ENCODE data around the gene SNURF. TPM values are rescaled to one million over a fixed set of nuclear protein-coding genes. Genes with fewer than 3 reads are reported as not detected.

Gene SNURF
- total and polyA plus RNA-seq, 2 of the 4 experiments (the other 2 are of a cell fraction): 6.5 to 8.1 TPM

DNA sequence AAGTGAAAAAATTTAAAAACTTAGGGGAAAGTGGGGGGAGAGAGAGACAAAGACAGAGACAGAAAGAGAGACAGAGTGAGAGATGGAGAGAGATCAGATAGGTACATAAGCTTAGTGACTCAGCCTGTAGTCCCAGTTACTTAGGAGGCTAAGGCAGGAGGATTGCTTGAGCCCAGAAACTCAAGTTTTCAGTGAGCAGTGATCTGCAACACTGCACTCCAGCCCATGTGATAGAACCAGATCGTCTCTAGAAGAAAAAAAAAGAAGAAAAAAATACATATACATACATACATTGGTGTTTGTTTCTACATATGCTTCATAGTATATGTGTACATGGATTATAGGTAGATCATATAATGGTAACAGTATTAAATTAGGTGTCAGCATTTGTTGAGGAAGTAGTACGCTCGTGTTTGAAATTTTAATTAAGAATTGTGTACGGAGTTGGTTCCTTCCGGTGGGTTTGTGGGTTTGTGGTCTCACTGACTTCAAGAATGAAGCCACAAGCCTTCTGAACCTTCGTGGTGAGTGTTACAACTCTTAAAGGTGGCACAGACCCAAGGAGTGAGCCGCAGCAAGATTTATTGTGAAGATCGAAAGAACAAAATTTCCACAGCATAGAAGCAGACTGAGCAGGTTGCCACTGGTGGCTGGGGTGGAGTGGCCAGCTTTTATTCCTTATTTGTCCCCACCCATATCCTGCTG lies 38.3 kb upstream of the SNURF start:
- dilution Hi-C loops (cut with HindIII; ENCODE audit: low sequenced_read_pairs, unreplicated experiment): no loop called here
- Histone ChIP-seq H2BK120ac (ENCODE audit: low read depth, low read length) (no peak overlapping the region), H2AK9ac (replicated peaks; ENCODE audit: low read depth, low read length, poor library complexity) (no peak overlapping the region), H3K27ac (ENCODE audit: insufficient read depth, low read length) (no peak overlapping the region), H2AFZ (replicated peaks; ENCODE audit: low read length, poor library complexity) (no peak overlapping the region), H2BK15ac (ENCODE audit: low read depth, low read length) (no peak overlapping the region), H2BK20ac (ENCODE audit: low read depth, low read length) (no peak overlapping the region), H2BK5ac (ENCODE audit: low read depth, low read length, poor library complexity, severe bottlenecking) (no peak overlapping the region), H3K4me2 (ENCODE audit: low read depth, low read length) (no peak overlapping the region), H3K79me1 (ENCODE audit: low read depth in 1 of 2, low read length in 2 of 2) (no peaks in the 10 kb centered on the region), H3K27me3 (ENCODE audit: control insufficient read depth, insufficient read depth, low read length) (no peaks in the 10 kb centered on the region), H3K4me3 (ENCODE audit: insufficient read depth, low read depth, low read length) (no peak overlapping the region), H3K18ac (ENCODE audit: low read depth, low read length) (no peak overlapping the region), H3K36me3 (ENCODE audit: control insufficient read depth, insufficient read depth, low read length) (peaks cover 4% of the 10 kb centered on the region; the same call in 1 of the 2 replicates), H3K14ac (replicated peaks; ENCODE audit: low read depth, low read length) (no peak overlapping the region), H3K4me1 (ENCODE audit: control insufficient read depth, insufficient read depth, low read length) (no peaks in the 10 kb centered on the region), H4K8ac (ENCODE audit: low read depth in 2 of 2, low read length in 2 of 2) (no peak overlapping the region), H3K9ac (ENCODE audit: low read depth, low read length) (no peak overlapping the region), H4K91ac (ENCODE audit: insufficient read depth, low read depth, low read length) (no peak overlapping the region), H3K4ac (ENCODE audit: low read depth, low read length) (no peak overlapping the region), H3K23ac (ENCODE audit: low read depth, low read length) (no peak overlapping the region), H4K20me1 (ENCODE audit: insufficient read depth, low read length) (no peaks in the 10 kb centered on the region), H4K5ac (ENCODE audit: low read depth, low read length) (no peak overlapping the region), H3K56ac (ENCODE audit: extremely low read depth, insufficient read depth, low read length) (no peak overlapping the region), H2AK5ac (ENCODE audit: low read depth, low read length) (no peak overlapping the region), H3K9me3 (ENCODE audit: control insufficient read depth, insufficient read depth, low read length) (peaks cover 3% of the 10 kb centered on the region), H3K9me1 (ENCODE audit: insufficient read depth, low read length) (no peaks in the 10 kb centered on the region)
- CTCF ChIA-PET: no interaction called here
- ATAC-seq (ENCODE audit: low read depth) (no peak), DNase-seq (no peak)
- intact Hi-C loops (cut with micrococcal nuclease): no loop called here
- TF ChIP-seq CHD1 (IDR thresholded peaks at IDR 0.05; ENCODE audit: low read depth, low read length): no peak
- TF ChIP-seq USF2 (IDR thresholded peaks at IDR 0.05; ENCODE audit: low read depth, low read length): no peak
- 20% methylated on average over 1 of the region's 8 CpGs; no CpG with 5 or more reads in 1 of the 2 experiments for WGBS, 2 experiments (ENCODE audit: extremely low coverage in 2 of 2, insufficient read length in 1 of 2)
- in situ Hi-C loops (cut with MboI; ENCODE audit: low sequenced_read_pairs): no loop called here
- POLR2A ChIA-PET (ENCODE audit: unreplicated experiment): no interaction called here
- BruUV-seq (replicated peaks): no TSS peak
